Stomach (tissue), 9 donors: ENCODE data around the gene BACE2. TPM values are rescaled to one million over a fixed set of nuclear protein-coding genes. Genes with fewer than 3 reads are reported as not detected.
"Not testable (repeated sequence)": the region's sequence is repeated elsewhere in the genome, so short reads cannot be mapped to it uniquely, and the experiment has no call there.

Experiments used
- DNase-seq, 2 donors: peaks; one replicate each; pipeline versions ENCODE4 v3.0.0 to v3.0.0-alpha.2; 2013 to 2019
- H3K27ac ChIP-seq, 5 donors: fragments of 200-600 bp in 4 of 5; sonication (generic) in 4 of 5; one replicate each; pipeline ENCODE4 v1.5.1; 2013 to 2019; ENCODE audit warnings: mild to moderate bottlenecking in 1 of 5, moderate library complexity in 1 of 5
- H3K27me3 ChIP-seq, 3 donors: fragments of 200-600 bp; sonication (generic); one replicate each; pipeline ENCODE4 v1.5.1; 2017 to 2019; ENCODE audit warnings: mixed run types in 1 of 3
- H3K36me3 ChIP-seq, 4 donors: fragments of 200-600 bp; sonication (generic); 1 replicate in 3 of 4; 2 replicates in 1 of 4; pipeline ENCODE4 v1.5.1; 2016 to 2019
- H3K4me1 ChIP-seq, 4 donors: fragments of 200-600 bp; sonication (generic); one replicate each; pipeline ENCODE4 v1.5.1; 2016 to 2019
- H3K4me3 ChIP-seq, 4 donors: fragments of 200-600 bp; sonication (generic) in 3 of 4; one replicate each; pipeline ENCODE4 v1.5.1; 2016 to 2019; ENCODE audit warnings: mild to moderate bottlenecking in 1 of 4
- H3K9me3 ChIP-seq, 4 donors: fragments of 200-600 bp; sonication (generic); one replicate each; pipeline ENCODE4 v1.5.1; 2016 to 2019
- EP300 ChIP-seq: sonication (generic); formaldehyde crosslinking; IDR thresholded peaks from one replicate; pipeline ENCODE4 v1.6.1; 2017; ENCODE audit warnings: antibody characterized with exemption
- POLR2A ChIP-seq, 4 donors: fragments of 450-650 bp; IDR thresholded peaks; one replicate each; pipeline ENCODE4 v1.6.1; 2016; ENCODE audit warnings: antibody characterized with exemption in 4 of 4, control low read depth in 2 of 4, mild to moderate bottlenecking in 1 of 4, moderate library complexity in 1 of 4
- POLR2AphosphoS5 ChIP-seq, 3 donors: sonication (generic); formaldehyde crosslinking; IDR thresholded peaks; one replicate each; pipeline ENCODE4 v1.6.1; 2016; ENCODE audit warnings: antibody characterized with exemption in 3 of 3
- WGBS, 5 donors: extraction: QIAGEN DNeasy Blood & Tissue Kit in 3 of 5; methylation state at CpG; one replicate each; pipeline versions ENCODE4 v1.1.5 to v1.1.7; 2013 to 2018; 5-methylcytosine and 5-hydroxymethylcytosine counted together
- intact Hi-C: fragments of 100-400 bp; cut with DNase I; formaldehyde crosslinking; loops from one replicate; pipeline ENCODE4 v1.15.1; 2023; ENCODE audit warnings: low total_unique reads
- polyA plus RNA-seq, 3 donors: library from polyadenylated mRNA; stranded (reverse); fragments of 200-250 nt; gene quantifications; one replicate each; pipeline ENCODE4 v1.2.3, GENCODE V29; 2013
- total RNA-seq, 5 donors: library from RNA; depleted of rRNA; stranded (reverse); fragments of >200 nt; gene quantifications; one replicate each; pipeline versions ENCODE4 v1.1.0 to v1.2.3, GENCODE V29; 2014 to 2016
- TF ChIP-seq, protein P1 (sequence below), 7 experiments: fragments of 450-650 bp in 4 of 7; fragments of 200-600 bp in 3 of 7; sonication (generic) in 3 of 7; IDR thresholded peaks; one replicate each; pipeline ENCODE4 v1.5.1; 2016 to 2019; ENCODE audit warnings: antibody characterized with exemption in 7 of 7, control low read depth in 2 of 7, mild to moderate bottlenecking in 1 of 7
- donor health status: healthy with polysubstance abuse.
- donor health status: Bipolar disorder and iron deficiency.
- donor health status: healthy.

The BACE2 gene
- total and polyA plus RNA-seq, 8 donors, result 7.6 to 244 (median 51.4) TPM

DNA sequence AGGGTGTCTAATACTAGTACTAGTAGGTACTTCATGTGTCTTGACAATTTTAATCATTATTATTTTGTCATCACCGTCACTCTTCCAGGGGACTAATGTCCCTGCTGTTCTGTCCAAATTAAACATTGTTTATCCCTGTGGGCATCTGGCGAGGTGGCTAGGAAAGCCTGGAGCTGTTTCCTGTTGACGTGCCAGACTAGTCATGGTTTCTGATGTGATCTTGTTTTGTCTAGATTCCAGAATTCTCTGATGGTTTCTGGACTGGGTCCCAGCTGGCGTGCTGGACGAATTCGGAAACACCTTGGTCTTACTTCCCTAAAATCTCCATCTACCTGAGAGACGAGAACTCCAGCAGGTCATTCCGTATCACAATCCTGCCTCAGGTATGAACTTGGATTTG lies 82.6 kb downstream of the BACE2 start:
- DNase-seq, result peak in 1 of 2 donors; percentile 63
- Histone ChIP-seq H3K36me3 (peaks cover 19 to 94% (median 92%) of the 10 kb centered on the region in 4 donors), H3K4me3 (no peak overlapping the region), H3K27me3 (no peaks in the 10 kb centered on the region), H3K9me3 (peaks cover 0 to 10% (median 5%) of the 10 kb centered on the region in 4 donors), H3K27ac (peak overlapping the region in 3 of 5 donors; percentile 28 to 77 (median 72)), H3K4me1 (peaks cover 0 to 19% (median 17%) of the 10 kb centered on the region in 4 donors)
- TF ChIP-seq EP300 (no peak), POLR2A (IDR thresholded peaks at IDR 0.05) (no peak), POLR2AphosphoS5 (IDR thresholded peaks at IDR 0.05) (no peak)
- TF ChIP-seq, protein P1, sequence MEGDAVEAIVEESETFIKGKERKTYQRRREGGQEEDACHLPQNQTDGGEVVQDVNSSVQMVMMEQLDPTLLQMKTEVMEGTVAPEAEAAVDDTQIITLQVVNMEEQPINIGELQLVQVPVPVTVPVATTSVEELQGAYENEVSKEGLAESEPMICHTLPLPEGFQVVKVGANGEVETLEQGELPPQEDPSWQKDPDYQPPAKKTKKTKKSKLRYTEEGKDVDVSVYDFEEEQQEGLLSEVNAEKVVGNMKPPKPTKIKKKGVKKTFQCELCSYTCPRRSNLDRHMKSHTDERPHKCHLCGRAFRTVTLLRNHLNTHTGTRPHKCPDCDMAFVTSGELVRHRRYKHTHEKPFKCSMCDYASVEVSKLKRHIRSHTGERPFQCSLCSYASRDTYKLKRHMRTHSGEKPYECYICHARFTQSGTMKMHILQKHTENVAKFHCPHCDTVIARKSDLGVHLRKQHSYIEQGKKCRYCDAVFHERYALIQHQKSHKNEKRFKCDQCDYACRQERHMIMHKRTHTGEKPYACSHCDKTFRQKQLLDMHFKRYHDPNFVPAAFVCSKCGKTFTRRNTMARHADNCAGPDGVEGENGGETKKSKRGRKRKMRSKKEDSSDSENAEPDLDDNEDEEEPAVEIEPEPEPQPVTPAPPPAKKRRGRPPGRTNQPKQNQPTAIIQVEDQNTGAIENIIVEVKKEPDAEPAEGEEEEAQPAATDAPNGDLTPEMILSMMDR (IDR thresholded peaks at IDR 0.05), result no peak
- intact Hi-C loops, result no loop called here
- WGBS, 5 donors, result 46 to 59% (median 55%) methylated on average over 8 of the region's 8 CpGs

DNA sequence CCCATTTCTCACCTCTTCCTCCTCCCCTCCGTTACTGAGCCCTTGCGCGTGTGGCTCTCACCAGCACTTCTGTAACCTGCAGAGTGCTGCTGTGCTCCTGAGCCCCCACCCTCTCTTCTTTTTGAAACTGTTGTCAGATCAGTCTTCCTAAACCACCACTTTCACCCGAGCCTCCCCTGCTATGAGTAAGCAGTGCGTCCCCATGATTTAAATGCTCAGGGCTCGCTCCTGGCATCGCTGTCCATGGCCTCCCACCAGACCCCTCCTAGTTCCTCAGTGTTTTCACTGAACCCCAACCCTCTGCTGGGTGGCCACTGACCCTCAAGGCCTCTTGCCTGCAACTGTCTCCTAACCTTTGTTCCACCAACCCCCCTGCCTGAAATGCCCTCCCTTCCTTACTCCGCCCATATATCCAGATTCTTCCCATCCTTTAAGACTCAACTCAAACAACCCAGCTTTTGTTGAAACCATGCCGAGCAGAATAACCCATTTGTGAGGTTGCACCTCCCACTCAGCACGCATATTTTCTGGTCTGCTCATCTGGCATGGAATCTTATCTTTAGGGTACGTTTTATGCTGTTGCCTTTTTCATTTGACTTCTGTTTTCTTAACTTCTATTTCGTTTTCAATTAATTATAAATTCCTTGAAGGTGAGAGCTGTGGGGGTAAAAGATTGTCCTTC lies 84.1 kb downstream of the BACE2 start:
- Histone ChIP-seq H3K36me3 (peaks cover 28 to 97% (median 96%) of the 10 kb centered on the region in 4 donors), H3K4me1 (peaks cover 0 to 18% (median 17%) of the 10 kb centered on the region in 4 donors), H3K9me3 (peaks cover 0 to 10% (median 5%) of the 10 kb centered on the region in 4 donors), H3K27me3 (no peaks in the 10 kb centered on the region), H3K4me3 (no peak overlapping the region), H3K27ac (no peak overlapping the region)
- no peak for DNase-seq
- intact Hi-C loops, result no loop called here
- TF ChIP-seq POLR2AphosphoS5 (IDR thresholded peaks at IDR 0.05) (no peak), EP300 (no peak)
- WGBS, 5 donors, result 83 to 90% (median 86%) methylated on average over 12 of the region's 12 CpGs

DNA sequence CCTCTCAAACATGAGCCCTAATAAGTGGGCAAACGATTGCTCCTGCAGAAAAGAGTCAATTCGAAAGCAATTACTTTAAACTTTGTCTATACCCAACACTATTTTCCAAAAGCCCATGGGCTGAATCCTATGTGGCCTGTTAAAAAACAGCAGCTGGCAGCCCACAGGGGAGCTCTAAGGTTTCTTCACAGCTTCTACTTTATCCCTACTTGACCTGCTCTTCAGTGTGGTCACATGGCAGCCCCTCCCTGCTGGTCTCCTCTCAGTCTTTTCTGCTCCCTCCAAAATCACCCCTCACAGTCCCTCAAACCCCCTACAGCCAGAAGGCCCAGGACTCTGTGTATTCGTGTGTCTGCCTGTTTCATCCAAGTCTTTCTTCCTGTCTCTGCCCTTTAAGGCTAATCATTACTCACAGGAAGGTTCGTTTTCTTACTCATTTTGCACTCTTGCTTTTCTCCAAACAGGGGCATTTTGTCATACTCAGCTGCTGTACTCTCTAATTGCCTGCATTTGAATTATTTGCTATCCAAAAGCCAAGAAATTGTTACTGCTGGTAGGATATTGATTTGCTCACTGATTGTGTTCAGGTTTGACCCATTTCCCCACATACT lies 86.2 kb downstream of the BACE2 start:
- Histone ChIP-seq H3K9me3 (peaks cover 0 to 10% (median 5%) of the 10 kb centered on the region in 4 donors), H3K4me1 (peaks cover 0 to 17% (median 8%) of the 10 kb centered on the region in 4 donors), H3K27me3 (no peaks in the 10 kb centered on the region), H3K36me3 (peaks cover 19 to 94% (median 90%) of the 10 kb centered on the region in 4 donors), H3K4me3 (no peak overlapping the region), H3K27ac (no peak overlapping the region)
- intact Hi-C loops, result no loop called here
- WGBS, 5 donors, result 59 to 79% (median 66%) methylated on average over 4 of the region's 4 CpGs
- TF ChIP-seq, protein P1 (IDR thresholded peaks at IDR 0.05), result no peak
- no peak for TF ChIP-seq EP300
- no peak for TF ChIP-seq POLR2A (IDR thresholded peaks at IDR 0.05)
- TF ChIP-seq POLR2AphosphoS5 (IDR thresholded peaks at IDR 0.05), result no peak
- no peak for DNase-seq

DNA sequence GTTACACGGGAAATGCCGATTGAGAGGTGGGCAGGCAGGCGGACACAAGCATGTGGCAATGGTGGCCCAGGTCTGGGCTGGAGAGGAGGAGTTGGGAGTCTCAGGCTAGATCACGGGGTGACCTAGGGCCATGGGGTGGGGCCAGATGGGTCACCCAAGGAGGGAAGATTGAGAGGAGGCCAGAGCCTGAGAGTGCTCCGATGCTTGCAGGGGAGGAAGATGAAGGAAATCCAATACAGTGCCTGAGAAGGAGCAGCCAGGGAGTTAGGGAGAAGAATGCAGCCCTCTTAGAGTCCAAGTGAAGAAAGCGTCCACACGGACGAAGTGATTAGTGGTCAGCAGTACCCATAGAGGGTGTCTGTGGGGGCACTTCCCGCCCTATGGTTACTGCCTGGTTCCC lies 87.2 kb downstream of the BACE2 start:
- Histone ChIP-seq H3K9me3 (peaks cover 0 to 10% (median 5%) of the 10 kb centered on the region in 4 donors), H3K27ac (no peak overlapping the region), H3K4me1 (peaks cover 0 to 13% (median 4%) of the 10 kb centered on the region in 4 donors), H3K4me3 (no peak overlapping the region), H3K27me3 (no peaks in the 10 kb centered on the region), H3K36me3 (peaks cover 19 to 89% (median 85%) of the 10 kb centered on the region in 4 donors)
- intact Hi-C loops, result no loop called here
- WGBS, 5 donors, result 91 to 95% (median 92%) methylated on average over 9 of the region's 9 CpGs
- TF ChIP-seq EP300 (no peak), POLR2AphosphoS5 (IDR thresholded peaks at IDR 0.05) (no peak), POLR2A (IDR thresholded peaks at IDR 0.05) (no peak)
- TF ChIP-seq, protein P1 (IDR thresholded peaks at IDR 0.05), result no peak
- DNase-seq, result no peak

DNA sequence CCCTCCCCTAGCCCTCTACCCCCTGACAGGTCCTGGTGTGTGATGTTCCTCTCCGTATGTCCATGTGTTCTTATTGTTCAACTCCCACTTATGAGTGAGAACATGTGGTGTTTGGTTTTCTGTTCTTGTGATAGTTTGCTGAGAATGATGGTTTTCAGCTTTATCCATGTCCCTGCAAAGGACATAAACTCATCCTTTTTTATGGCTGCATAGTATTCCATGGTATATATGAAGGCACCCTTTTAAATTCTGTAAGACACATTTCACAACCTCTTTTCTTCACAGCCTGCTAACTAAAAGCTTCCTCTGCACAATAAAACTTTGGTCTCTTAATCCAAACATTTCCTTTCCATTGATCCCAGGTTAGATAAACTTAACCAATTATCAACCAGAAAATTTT lies 88.3 kb downstream of the BACE2 start:
- DNase-seq, H3K27ac ChIP-seq, H3K27me3 ChIP-seq, H3K4me3 ChIP-seq, H3K9me3 ChIP-seq, intact Hi-C loops, H3K4me1 ChIP-seq: not testable (repeated sequence)
- WGBS, 5 donors, result 88 to 100% (median 100%) methylated on average over 1 of the region's 1 CpG
- peaks cover 12 to 85% (median 82%) of the 10 kb centered on the region in 4 donors for H3K36me3 ChIP-seq
